GM18511 (cell line): ENCODE results near the gene BORCS6.
"Not testable (repeated sequence)": the region's sequence is repeated elsewhere in the genome, so short reads cannot be mapped to it uniquely, and the experiment has no call there.

Experiments
- ATAC-seq: cut with Tn5 transposase; IDR thresholded peaks from one replicate; pipeline ENCODE4 v1.9.1; 2021; ENCODE audit warnings: mild to moderate bottlenecking, moderate library complexity; ENCODE audit not compliant: unreplicated experiment

BORCS6 gene

DNA sequence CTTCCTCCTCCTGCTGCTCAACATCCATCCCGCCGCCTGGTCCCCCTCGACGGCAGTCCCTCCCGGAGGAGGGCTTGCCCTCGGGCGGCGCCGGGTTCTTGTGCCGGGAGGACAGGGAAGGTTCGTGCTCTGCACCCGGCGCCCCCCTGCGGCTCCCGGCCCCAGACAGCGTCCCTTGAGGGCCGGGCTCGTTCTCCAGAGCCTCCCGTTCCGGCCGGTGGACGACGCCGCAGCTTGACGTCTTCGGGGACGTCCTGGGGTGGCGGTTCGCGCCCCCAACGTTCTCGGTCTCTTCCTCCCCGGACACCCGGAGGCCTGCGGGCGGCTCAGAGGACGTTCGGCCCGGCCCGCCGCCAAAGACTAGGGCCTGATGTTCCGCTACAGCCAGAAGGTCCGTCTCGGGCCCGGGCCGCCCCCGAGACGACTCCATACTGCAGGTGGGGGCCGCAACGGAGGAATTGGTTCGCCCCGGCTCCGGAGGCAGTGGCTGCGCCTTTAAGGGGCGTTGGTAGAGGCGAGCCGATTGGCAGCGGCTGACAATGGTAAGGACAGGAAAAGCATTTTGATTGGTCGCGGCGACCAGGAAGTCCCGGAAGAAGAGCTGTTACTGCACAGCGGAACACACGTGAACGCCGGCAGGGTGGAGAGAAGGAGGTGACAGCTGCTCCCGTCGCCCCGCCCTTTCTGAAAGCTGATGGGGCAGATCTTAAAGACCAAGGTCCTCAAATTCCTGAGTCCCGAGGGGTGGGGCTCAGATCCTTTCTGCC, at the start of gene BORCS6:
TSS of gene BORCS6 (minus strand) at position 470 of the 767 bp plus-strand sequence. CDS start at position 430, 40 bp downstream.
- peak; percentile 64 for ATAC-seq

DNA sequence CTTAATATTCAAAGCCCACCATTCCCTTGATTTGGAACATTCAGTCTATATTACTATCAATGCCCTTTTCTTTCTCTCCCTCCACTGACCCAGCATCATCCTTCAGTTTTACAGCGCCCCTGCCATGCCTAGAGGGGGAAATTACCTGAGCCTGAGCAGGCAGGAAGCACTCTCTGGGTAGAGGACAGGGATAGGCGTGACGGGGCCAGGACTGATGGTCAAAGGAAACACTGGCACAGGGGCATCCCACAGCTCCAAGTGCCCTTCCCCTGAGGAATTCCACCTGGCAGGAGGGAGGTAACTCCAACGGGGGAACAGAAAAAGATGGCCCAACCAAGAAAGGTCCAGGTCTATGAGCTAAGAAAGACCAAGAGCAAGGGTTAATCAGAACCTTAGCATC, 47.9 kb upstream of the BORCS6 start:
- no peak for ATAC-seq

DNA sequence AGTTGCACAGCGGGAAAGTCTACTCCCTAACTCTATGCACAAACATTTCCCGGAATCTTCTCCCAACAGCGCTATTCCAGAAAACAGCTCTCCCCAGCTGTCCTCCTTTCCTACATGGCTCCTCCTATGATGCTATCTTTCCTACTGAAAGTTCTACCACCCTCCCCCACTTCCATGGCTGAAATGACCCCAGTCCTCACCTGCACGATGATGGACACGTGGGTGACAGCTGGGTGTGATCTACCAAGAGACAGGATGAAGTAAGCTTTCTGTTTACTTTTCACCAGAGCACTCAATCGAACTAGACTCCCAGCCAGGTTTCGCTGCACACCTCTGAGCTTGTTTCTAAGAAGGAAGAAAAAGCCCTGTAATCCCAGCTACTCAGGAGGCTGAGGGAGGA, 47.2 kb upstream of the BORCS6 start:
- ATAC-seq: no peak

DNA sequence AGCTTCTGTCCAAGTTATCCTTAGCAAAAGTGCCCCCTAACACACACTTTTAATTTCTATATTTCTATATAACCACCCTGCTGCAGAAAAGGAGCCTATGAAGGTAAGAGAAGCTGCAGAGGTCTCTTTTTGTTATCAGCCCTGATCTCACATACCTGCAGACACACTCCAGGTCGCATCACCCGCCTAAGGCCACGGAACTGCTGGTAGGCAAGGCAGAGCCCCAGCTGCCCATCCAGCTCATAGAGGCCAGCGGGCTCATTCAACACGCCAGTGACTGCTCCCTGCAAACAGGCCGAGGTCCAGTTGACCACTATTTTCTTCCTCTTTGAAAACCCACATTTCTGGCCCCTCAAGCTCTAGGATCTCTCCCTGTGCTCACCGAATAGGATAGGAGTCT, 45.7 kb upstream of the BORCS6 start:
- ATAC-seq: no peak

DNA sequence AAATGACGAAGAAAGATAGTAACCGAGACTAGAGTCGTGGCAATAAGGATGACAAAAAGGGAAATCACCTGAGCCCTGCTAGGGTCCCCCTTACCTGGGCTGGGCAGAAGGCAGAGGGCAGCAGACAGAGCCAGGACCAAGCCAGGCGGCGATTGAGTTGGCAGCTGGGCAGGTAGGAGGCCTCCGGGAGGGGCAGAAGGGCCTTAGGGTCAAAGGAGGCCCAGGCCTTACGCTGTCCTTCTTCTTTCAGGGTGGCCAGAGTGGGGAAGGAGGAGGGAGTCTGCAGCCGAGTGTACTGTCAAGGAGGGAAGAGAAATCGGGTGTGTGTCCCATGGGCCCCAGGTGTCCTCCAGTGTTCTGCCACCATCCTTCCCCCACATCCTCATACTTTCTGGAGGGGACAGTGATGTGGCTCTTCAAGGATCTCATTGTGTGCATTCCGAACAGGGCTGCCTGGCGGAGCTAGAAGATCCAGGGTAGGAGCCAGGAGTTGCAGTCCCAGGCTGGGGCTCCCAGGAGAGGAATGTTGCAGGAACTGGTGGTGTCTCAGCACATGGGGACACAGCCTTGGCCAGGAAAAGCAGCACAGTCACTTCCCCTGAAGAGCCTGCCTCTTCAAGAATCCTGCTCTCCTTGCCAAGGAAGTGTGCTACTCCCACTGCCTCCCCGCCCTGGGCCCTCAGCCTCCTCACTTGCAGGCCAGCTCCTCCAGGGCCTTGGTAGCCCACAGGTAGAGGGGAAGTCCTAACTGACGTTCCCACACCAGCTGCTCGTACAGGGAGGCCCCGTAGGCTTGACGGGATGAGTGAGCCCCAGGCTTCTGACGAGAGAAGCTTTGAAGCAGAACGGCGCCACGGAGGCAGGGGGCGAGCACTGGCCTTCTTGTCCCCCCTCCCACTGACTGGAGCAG, 44.6 kb upstream of the BORCS6 start:
- ATAC-seq: no peak

DNA sequence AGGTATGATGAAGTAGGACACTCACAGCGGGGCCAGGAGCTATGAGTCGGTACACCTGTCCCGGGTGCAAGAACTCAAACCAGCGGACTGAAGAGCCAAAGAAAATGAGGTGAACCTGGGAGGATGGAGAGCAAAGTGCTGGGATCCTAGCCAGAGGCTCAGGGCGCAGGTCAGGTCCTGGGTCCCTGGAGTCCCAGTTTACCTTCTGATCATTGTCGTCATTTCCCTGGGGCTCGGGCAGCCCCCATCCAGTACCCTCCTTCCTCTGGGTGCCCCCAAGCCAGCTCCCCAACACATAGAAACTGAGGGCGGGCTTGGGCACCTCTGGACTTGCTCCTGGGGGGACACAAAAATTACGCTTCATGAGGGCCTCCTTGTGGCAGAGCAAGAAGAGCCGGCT, 41.7 kb upstream of the BORCS6 start:
- no peak for ATAC-seq

DNA sequence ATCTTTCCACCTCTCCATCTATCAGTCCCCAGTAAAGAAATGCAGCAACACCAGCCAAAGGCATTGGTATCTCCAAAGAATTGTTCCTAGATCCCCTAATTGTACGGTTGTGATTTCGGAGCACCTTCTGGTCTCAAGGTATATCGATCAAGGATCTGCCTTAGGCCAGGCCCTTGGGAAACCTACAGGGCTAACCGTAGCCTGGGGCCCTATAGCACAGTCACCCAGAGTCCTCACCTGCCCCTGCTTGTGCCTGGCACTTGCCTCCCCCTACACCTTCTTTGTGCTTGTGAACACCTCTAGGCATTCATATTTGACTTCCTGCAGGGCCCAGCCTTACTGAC, 37.2 kb upstream of the BORCS6 start:
- ATAC-seq: no peak

DNA sequence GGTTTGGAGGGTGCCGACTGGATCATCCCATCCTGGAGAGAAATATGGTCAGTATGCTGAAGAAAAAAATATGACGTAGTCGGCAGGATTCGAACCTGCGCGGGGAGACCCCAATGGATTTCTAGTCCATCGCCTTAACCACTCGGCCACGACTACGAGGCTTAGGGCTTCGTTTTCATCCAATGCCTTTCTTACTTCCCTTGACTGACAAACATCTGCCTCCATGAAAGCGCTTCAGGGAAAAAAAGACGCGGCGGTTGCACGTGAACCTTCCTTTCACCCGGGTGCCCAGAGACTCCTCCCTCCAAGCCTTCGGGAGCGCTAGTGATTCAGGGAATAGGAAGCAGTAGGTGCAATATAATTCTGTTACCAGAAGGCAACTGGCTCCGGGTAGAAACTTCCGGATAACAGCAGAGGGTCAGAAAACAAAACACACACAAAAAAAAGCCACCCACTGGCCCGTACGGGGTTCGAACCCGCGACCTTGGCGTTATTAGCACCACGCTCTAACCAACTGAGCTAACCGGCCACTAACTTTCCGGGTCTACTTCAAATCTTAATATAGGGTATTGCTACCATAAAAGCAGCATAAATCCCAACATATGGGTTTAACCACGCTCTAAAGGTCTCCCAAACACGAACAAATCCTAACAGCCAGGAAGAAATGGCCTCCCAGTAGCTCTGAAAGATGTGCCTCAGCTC, 36.7 kb upstream of the BORCS6 start:
- ATAC-seq: no peak

DNA sequence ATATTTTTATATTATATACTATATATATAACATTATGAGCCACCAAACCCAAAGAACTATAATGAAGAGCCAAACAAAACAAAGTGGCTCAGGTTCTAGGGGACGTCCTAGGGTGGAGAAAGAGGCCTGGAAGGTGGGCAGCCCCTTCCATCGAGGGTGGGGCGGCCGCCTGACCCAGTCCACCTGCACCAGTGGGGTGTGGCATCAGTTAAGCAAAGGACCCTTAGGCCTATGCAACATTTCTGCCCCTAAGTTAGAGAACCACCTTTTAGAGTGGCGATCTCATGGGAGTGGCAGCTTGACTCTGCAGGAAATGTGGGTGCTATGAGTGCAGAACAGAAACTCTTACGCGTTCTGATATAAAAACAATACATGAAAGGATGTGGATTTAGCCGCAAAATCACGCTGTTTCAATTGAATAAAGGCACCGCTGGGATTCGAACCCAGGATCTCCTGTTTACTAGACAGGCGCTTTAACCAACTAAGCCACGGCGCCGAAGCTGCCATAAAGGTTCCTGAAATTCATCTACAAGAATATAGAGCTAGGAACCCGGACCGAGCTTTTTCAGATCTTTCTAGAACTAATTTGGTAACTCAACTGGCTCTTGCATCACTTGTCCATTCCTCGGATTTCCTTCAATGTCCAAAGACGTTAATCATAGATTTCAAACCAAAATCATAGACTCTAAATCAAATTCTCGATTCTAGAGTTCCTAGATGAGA, 36.0 kb upstream of the BORCS6 start:
- no peak for ATAC-seq

DNA sequence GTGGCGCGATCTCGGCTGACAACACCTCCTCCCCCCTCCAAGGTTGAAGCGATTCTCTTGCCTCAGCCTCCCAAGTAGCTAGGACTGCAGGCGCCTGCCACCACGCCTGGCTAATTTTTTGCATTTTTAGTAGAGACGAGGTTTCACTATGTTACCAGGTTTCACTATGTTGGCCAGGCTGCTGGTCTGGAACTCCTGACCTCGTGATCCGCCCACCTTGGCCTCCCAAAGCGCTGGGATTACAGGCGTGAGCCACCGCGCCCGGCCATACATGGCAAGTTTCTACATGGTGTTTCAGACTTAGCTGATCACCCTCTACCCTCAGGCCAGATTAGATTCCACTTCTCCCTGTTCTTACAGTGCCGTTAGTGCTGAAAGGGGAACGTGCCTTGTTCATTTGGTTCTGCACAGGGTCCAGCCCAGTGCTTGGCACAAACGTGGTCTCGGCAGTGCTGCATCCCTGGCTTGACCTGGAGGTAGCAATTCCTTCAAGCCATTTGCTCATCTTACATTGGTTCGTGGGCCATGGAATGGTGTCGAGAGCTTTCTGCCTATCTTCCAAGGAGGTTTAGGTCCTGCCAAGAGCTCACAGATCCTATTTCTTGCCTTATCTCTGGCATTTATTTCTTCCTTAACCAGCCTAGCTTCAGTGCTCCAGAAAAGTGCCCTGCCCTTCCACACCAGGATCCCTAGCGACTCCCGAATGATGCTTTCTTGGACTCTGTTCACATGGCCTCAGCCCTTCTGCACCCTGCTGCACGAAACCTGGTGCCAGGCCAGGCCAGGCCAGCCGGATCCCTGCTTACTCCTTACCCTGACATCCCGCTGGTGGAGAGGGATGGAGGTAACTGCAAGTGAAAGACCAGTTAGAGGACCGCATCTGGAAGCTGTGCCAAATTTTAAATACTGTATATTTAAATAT, 35.2 kb upstream of the BORCS6 start:
- no peak for ATAC-seq

DNA sequence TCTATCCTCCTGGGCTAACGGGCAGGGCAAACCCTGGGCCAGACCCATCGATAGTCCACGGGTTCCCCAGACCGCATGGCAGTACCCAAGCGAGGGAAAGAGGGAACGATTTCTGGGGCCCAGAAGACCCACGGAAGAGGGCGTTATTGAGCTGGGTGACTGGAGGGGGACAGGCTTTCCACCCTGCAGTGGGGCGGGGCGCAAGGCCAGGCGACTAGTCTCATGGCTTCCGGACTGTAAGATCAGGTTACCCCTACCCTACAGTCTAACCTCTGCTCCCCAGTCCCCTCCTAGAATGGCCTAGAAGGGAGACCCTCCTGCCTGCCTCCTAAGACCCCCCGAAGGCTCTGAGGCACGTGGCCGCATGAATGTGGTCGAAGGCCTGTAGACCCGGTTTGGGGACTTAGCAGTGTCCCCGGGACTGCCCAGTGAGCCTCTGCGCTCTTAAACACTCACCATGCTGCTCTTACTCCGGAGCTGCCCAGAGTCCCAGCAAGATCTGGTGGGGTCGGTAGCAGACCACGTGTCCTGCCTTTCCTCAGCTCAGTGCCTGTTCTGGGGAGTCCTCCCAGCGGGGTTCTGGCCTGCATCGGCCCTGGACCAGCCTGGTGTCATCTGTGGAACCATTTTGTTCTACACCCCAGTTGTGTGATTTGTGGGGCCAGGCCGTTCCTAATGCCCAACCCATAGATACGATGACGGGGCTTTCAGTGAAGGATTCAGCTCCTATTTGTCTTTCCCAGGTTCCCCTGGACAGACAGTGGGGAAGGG, 33.6 kb upstream of the BORCS6 start:
- ATAC-seq: no peak

DNA sequence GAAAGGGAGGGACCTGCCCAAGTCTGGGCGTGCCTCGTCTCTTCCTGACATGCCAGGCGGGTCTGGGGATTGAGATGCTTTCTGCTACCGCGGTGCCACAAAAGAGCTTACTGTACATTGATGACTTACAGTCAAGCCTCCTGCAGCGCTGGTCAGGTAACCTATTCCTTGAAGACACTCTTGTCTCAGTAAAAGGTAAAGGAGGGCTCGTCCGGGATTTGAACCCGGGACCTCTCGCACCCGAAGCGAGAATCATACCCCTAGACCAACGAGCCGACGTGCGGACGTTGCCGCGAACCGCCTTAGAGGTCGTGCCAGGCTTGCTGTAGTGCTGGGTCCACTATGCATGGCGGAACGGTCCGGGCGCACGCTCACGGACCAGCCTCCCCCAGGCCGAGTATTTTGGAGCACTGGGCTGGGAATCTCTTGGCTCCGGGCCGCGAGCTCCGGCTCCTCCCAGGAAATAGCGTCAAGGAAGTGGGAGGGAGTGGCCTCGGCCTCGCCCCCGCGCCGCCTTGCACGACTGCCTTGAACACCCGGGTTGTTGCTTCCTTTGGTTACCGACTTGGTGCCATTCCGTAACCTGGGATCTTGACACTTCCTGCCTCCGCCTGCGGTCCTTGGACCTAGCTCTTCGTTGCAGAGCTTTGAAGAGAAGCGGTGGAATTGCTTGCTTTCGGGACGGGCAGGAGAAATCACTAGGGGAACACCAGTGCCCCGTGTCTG, 32.8 kb upstream of the BORCS6 start:
- peak; percentile 43 for ATAC-seq

DNA sequence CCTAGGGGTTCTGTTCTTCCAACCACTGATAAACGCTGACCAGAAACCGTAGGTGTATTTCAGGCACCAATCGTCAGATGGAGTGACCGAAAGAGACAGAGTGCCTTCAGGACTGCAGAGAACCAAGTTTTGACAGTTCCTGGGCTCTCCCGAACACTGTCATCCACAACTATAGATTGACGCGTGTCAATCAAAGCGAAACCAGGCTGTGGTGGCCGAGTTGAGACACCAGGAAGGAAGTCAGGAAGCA, 32.3 kb upstream of the BORCS6 start:
- ATAC-seq: peak; percentile 32

DNA sequence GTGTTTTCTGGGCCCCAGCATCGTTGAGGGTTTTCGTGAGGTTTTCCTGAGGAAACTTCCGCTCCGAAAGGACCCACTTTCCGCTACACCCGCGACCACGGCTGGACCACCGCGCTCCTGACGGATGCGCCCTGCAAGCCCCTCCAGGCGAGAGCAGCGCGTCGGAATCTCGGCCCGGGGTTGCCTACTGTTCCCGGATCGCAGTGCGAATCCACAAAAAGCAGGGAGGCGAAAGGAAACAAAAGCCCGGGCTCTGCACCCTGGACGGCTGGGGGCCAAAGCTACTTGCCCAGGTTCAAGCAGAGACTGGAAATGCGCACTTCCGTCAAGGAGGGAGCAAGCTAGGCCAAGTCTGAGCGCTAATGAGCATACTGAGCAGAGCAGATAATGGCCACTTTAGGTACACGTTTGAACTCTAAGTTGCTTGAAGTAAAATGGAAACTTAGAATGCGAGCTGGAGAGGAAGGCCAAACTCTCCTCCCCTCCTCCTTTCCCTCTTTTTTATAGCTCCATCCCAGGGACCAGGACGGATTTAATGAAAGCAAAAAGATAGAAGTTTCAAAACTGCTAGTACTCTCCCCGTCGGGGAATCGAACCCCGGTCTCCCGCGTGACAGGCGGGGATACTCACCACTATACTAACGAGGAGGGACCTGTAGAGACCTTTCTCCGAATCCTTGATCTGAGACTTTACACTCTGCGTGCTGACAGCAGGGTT, 31.8 kb upstream of the BORCS6 start:
- ATAC-seq: peak; percentile 51

DNA sequence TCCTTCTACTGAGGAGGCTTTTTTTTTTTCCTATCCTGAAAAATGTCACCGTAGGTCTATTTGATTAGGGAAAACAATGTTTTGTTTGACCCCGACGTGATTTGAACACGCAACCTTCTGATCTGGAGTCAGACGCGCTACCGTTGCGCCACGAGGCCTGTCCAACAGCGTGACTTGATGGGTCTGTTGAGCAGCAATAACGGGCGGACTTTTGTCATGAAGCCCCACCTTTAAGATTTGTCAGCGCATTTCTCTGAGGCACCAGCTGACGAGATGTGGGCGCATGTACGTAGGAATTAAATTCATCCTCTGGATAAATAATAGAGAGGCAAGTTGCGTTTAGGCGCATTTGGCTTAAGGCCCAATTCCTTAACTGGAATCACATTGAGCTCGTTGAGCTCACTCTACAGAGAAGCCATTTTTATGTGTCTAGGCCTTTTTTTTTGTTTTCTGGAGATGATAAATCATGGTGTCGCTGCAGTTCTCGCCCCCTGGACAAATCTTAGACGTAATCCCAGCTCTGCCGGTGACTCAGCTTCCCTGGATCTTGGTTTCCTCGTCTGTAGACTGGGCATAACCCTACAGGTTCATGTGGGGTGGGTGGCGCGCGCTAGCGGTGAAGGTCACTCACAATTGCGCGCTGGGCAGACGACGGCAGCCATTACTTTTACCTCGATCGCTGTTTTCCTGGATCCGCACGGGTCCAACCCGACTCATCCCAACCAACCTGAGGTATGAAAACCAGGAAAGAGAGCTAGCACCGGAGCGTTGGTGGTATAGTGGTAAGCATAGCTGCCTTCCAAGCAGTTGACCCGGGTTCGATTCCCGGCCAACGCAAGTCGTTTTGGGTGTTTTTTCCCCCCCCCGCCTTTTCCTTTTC, 31.0 kb upstream of the BORCS6 start:
- peak; percentile 25 for ATAC-seq

DNA sequence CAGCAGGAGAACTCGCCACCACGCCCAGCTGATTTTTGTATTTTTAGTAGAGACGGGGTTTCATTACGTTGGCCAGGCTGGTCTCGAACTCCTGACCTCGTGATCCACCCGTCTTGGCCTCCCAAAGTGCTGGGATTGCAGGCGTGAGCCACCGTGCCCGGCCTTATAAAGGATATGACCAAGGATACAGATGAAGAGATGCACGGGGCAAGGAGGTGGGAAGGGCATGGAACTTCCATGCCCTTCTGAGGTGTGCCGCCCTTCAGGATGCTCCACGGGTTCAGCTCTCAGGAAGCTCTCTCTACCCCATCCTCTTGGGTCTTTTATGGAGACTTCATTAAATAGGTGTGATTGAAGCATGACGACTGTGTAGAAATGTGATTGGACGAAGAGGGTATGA, 24.0 kb upstream of the BORCS6 start:
- ATAC-seq: not testable (repeated sequence)
